CD4-positive, alpha-beta T cell treated with Interferon gamma for 1 hour (primary cell): Measurements from ENCODE around the gene SYNPO.

Experiments used
- DNase-seq: peaks from one replicate; pipeline ENCODE4 v3.0.0-alpha.2; 2020

SYNPO gene

DNA sequence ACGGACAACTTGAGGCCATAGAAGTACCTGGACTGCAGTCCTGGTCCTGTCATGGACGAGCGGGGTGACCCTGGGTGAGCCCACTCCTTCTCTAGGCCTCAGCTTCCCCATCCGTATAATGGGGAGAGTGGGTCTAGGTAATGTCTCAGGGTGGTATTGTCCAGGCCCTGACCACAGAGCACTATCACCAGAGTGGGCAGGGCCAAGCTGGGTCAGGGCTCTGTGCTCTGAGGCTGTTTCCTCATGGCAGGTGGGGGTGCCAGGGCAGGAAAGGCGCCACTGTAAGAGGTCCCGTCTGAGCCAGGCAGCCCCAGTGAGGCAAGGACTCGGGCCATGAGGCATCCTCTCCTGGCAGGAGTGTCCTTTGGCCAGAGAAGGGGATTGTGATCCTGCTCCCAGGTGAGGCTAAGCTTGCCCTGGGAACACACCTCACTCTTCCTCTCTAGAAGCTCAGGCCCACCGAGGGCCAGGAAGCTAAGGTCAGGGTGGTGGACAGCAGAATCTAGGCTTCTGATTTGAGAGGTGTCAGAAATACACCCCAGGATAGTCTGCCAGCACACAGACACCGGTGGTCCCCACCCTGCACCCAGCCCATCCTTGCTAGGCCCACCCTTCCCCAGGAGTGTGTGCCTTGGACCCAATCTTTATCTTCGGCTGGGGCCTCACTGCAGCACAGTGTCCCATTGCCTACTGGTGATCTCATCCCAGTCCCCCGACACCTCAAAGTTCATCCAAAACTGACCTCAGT is 19.1 kb downstream of the SYNPO start:
- DNase-seq = no peak

DNA sequence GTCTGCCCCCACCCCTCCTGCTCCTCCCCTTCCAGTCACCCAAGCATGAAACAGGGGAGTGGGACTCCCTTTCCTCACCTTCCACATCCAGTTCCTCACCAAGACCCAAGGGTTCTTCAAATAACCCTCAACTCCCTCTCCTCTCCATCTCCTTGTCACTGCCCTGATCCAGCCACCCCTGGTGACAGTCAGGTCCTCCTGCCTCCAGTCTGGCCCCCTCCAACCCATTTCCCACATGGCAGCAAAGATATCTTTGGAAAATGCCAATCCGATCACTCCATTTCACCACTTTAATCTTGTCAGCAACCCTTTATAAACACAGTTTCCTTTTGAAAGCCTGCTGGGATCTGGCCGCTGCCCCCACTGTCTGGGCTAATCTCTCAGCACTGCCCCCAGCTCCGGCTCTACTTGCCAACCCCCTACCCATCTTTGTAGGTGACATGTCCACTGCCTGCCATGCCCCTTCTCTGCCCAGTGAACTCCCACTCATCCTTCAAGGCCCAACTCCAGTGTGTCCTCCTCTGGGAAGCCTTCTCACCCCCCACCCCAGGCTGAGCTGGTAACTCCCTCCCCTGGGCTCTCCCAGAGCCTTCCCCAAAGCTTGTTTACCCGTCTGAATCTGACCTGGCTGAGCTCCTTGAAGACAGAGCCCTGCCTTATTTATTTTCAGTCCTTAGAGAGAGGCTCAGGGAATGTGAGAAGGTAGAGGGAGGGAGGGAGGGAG is 19.8 kb downstream of the SYNPO start:
- DNase-seq = no peak

DNA sequence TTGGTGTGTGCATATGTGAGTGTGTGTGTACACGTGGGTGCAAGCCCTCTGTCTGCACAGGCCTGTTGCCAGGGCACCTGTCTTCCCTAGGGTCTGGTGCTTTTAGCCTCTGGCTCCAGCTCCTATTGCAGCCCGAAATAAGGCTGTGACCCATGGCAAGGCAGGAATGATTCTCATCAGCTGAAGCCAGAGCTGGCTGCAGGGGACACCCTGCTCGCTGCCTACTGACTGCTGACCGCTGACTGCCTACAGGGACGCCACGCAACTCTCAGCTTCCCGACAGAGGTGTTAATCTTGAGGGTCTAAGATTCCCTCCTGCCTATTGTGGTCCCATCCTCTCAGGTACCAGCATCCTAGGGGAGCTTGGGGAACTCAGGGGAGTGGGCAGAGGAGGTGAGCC is 20.6 kb downstream of the SYNPO start, which contains the start of gene MYOZ3:
MYOZ3 (plus strand) TSS at position 166 of the 400 bp plus-strand sequence. CDS start 1,691 bp downstream, outside the sequence.
- DNase-seq = no peak

DNA sequence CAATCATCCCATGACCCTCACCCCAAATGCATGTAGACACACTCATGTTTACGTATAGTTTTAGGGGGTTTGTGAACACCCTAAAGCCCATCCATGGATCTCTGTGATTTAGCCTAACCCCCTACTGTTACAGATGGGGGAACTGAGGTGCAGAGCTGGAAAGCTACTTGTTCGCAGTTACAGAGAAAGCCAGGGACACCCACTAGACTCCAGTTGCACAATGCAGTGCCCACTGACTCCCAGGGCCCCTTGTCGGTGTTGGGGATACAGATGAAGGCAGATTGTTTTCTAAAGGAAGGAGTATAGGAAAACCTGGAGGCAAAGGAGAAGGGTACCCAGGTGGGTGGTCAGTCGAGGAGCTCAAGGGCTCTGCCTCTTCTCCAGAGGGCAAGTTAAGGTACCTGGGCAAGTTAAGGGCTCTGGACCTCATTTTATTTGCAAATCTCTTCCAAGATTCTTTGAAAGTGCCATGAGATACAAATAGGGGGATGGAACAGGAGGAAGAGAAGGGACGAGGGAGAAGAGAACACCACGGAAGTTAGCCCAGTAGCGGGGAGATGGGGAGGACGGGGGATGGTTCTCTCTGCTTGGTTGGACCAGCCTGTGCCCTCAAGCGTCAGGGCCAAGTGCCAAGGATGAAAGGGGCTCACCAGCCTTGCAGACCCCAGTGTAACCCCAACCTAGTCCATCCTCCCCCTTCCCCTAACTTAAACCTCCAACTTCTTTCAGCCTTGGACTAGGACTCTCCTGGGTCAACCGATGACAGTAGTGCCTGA is 21.5 kb downstream of the SYNPO start:
- DNase-seq = no peak

DNA sequence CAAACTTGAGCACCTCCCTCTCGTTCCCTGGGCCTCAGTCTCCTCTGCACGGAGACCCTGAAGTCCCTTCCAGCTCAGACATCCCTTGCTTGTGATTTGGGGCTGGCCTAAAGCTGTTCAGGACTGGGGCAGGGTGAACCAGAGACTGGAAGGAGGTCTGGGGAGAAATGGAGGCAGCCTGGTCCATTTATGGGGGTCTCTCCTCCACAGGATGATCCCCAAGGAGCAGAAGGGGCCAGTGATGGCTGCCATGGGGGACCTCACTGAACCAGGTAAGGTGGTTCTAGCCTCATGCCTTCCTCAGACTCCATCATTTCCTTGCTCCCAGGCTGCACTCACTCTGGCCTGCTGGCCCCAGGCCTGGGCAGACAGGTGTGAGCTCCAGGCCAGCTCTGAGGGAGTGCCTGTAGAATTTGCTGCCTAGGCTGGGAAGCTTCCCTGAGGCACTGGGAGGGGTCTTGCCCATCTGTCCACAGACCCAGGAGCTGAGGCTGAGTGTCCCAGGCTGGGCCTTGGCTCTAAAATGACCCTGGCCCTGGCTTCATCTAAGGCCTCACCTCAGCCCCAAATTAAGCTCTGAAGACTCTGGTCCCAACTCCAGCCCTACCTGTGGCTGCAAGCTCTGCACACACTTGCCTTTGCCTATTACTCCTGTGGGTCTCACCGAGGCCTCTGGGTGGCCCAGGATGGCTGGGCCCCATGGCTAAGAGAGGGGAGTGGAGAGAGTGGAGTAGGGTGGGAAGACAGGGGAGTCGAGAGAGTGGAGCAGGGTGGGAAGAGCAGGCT is 22.5 kb downstream of the SYNPO start:
- no peak for DNase-seq

DNA sequence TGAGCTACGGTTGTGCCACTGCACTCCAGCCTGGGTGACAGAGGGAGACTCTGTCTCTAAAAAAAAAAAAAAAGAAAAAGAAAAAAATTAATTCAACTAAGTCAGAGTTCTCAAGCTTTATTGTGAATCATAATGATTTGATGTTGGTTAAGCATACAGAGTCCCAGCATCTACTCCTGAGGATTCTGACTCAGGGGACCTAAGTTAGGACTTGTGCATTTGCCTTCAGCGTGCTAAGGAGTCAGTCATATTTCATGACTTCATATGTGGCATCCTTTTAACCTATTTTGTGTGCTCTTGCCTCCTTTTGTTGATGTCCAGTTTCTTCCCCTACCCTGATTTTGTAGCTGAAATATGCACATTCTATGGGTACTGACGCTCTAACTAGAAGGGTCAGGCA is 23.5 kb downstream of the SYNPO start:
- DNase-seq = no peak

DNA sequence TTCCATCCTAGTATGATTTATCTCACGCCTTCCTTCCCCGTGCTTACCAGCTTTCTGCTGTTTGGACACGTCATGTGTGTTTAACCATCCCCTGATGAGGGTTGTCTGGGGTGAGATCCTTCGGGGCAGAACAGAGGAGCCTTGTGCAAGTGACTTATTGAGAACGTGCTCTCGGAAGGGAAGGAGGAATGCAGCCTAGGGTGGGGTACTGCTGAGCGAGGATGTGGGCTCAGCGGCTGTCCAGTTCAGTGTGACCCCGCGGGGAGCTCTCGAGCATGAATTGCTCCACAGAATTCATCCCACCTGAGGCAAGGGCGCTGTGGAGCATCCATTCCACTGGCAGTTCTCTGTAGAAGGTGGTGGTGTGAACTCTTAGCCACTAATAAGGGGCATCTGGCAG is 24.6 kb downstream of the SYNPO start:
- no peak for DNase-seq

DNA sequence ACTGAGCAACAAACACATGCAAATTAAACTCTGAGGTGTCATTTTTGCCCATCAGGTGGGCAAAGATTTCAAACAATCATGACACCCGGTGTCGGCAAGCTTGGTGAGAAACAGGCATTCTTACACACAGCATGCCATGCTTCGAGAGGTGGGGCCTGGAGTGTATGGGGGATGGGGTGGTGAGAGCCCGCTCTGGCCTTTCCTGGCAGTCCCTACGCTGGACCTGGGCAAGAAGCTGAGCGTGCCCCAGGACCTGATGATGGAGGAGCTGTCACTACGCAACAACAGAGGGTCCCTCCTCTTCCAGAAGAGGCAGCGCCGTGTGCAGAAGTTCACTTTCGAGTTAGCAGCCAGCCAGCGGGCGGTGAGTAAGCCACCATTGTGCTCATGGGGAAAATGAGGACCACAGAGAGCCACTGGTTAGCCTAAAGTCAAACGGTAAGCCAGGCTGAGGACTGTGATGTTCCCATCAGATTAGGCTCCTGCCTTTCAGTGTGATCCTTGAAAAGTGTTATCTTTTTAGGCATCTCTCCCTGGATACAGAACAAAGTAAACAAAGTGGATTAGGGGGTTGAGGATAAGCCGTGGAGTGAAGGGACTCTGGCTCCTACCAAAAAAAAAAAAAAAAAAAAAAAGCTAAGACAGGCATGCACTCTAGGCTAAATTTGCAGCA is 30.0 kb downstream of the SYNPO start:
- DNase-seq = no peak

DNA sequence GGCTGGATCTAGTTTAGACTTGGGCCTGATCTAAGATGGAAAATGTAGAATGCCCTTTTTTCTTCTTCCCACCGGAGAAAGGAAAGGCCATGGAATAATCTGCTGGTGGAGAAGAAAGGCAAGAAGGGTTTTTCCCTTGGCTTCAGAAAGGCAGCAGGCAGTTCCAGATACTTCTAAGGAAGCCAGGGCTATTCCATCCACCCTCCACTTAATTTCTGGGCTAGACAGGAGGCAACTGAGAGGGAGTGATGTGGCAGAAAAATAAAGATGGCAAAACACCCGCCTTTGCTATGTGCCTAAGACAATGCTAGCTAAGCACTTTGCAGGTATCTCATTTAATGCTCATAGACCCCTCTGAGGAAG is 30.5 kb downstream of the SYNPO start:
- no peak for DNase-seq

DNA sequence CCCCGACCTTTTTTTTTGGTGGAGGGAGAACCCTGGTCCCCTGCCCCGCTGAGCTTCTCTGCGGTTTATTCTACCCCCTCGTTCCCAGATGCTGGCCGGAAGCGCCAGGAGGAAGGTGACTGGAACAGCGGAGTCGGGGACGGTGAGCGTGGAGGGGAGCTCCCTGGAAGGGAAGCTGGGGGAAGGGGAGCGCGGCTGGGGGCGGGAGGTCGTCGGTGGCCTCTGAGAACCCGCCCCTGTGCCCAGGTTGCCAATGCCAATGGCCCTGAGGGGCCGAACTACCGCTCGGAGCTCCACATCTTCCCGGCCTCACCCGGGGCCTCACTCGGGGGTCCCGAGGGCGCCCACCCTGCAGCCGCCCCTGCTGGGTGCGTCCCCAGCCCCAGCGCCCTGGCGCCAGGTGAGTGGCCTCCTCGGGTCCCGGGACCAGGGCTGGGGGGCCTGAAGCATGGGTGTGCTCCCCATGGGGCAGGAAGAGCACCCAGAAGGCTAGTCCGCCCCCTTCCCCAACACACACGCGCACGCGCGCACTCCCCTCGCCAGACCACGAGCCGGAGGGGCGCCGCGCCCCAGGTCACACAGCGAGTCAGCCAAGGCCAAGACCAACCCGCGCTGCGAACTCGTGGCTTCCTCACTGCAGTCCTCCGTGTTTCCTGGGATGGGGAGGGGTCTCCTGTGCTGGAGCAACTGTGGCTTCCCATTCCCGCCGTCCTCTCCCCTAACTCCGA is 31.2 kb downstream of the SYNPO start:
- DNase-seq = no peak

DNA sequence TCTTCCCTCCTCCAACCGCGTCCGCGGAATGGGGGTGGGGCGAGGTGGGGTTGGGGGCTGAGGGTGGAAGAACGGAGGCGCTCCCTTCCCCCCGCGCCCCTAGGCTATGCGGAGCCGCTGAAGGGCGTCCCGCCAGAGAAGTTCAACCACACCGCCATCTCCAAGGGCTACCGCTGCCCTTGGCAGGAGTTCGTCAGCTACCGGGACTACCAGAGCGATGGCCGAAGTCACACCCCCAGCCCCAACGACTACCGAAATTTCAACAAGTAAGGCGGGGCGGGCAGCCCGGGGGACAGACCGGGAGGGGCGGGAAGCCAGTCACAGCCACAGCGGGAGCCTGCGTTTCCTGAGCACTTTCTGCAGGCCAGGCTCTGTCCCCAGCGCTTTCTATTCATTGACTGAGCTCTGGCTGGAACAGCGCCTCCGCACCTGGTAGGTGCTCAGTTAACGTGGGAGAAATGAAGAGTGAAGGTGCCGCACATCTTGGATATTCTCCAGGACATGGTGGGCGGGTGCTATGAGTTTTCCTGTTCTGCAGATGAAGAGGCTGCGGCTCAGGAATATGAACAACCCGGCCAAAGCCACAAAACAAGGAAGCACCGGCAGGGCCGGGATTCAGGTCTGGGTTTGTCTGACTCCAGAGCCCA is 31.9 kb downstream of the SYNPO start:
- no peak for DNase-seq

DNA sequence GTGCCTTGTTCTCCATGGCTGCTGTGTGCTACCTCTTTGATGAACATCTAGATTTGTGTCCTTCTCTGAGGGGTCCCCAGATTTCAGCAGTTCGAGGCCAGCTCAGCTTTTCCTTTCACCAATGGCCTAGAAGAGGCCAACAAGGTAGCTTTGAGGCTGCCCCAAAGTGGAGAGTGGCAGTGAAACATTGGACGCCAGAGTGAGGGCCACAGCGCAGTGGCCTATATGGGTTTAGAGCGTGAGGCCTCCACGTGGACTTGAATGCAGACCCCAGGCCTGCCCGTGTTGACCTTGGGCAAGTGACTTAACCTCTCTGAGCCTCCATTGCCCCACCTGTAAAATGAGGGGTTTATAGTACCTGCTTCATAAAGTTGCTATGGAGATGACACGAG is 32.4 kb downstream of the SYNPO start:
- DNase-seq = no peak

DNA sequence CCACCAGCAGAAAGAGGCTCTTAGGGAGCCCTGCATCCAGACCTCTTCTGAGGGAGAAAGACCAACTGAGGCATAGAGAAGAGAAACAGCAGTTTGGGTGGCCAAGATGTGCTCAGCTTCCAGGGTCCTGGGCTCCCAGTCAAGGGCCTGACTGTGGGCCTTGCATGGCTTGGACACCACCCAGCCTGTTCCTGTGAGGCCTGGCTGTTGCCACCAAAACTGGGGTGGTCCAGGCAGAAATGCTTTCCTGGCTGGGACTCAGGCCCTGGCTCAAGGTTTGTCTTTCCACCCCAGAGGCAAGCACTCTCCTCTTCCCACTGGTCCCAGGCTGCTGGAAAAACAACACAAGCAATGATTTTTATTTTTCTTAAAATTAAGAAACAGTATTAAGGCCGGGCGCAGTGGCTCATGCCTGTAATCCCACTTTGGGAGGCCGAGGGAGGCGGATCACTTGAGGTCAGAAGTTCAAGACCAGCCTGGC is 33.9 kb downstream of the SYNPO start:
- no peak for DNase-seq

DNA sequence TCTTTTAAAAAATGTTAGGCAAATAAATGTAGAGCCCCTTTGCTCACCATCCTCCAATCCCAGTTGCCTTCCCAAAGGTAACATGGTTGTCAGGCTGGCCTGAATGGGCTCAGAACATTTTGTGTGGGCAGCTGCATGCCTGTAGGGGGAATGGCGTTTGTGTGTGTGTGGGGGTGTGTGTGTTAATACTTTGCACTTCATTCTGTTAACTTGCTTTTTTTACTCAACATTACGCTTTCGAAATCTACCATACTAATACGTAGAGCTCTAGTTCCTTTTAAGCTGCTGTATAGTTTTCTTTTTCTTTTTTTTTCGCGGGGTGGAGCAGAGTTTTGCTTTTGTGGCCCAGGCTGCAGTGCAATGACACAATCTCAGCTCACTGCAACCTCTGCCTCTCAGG is 34.6 kb downstream of the SYNPO start:
- DNase-seq = no peak

DNA sequence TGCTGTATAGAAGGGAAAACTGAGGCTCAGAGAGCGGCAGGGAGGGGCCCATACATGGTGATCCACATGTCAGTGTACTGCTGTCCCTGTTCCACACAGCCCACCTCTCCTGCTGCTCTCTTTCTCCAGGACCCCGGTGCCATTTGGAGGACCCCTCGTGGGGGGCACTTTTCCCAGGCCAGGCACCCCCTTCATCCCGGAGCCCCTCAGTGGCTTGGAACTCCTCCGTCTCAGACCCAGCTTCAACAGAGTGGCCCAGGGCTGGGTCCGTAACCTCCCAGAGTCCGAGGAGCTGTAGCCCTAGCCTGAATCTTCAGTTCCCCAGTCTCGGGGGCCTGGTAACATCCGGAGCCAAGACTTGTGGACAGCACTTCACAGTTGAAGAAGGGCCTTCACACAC is 36.1 kb downstream of the SYNPO start:
- DNase-seq = no peak

DNA sequence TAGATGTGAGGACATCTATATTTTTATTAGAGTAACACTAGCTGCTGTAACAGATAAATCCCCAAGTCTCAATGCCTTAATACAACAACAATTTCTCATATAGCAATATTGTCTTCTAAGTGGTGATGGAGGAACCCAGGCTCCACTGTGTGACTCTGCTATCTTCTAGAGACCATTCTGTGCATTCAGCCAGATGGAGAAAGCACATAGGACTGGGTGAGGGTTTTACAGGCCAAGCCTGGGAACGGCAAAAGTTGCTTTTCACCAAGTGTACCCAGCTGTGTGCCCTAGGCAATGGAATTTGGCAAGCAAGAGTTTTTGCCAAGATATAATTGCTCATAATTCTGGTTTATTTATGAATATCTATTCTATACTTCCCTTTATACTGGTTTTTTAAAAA is 48.7 kb downstream of the SYNPO start:
- DNase-seq = no peak

DNA sequence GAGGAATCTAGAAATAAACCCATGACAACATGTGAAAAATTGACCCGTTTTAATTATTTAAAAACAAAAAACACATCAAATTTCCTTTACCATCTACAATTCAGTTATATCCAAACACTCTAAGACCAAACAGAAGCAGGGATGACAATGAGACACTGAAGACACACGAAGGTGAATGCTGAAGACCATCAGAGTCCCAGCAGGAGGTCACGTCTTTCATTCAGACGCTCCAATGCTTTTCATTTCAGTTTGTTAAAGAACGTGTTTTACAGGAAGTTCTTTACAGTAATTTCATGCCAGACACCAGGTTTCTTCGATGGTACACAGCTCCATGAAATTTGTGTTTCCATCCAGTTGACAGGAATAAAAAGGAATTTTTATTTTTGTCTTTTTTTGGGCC is 50.3 kb downstream of the SYNPO start:
- DNase-seq = no peak

DNA sequence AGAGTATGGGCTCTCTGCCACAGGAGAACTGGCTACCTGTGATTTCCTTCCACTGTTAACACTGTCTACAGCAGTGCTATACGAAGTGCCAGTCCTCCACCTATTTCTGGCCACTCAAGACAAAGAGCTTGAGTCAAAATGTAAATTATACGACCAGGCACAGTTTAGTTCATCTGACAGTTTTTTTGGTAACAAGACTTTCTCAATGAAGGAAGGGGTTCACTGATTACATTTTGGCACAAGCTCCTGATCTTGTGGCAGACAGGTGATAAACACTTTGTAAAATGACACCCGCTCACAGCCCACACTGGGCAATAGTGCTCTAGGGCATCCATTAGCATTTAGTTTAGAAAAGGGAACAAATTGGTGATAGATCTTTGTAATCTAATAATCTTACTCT is 51.8 kb downstream of the SYNPO start:
- DNase-seq = no peak

DNA sequence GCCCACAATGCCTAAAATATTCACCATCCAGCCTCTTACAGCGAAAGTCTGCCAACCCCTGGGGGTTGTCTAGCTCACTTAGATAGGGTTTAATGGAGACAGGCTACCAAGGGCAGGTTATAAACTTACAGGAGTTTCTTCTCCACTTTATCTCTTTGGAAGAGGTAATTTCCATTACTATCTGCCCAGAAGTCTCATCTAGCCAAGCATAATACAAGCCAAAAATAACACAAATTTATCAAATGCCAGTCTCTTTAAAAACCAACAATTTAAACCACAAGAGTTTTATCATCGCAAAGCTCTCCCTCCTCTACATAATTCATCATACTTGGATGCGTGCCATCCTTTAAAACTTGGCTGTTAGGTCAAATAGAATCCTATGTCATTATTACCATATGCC is 54.2 kb downstream of the SYNPO start:
- no peak for DNase-seq

DNA sequence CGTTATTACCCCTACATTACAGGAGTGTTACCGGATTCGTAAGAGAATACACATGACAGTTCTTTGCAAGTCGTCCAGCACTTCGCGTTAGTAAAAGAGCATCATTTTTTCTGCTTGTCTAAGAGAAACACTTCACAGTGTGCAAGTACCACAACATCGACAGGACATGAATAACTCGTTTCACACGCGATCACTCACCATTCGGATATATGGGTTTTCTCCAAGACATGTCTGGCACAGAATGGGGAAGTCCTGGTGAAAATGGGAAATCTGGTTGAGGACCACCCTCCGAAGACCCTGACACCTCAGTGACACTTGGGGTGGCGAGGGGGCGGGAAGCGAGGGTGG is 59.8 kb downstream of the SYNPO start:
- no peak for DNase-seq
